ENCODE measurements around the gene IMMT. TPM values are rescaled to one million over a fixed set of nuclear protein-coding genes. Genes with fewer than 3 reads are reported as not detected.

Gene IMMT
- total RNA-seq, 1 experiment from 2014 or later, result 112 TPM

DNA sequence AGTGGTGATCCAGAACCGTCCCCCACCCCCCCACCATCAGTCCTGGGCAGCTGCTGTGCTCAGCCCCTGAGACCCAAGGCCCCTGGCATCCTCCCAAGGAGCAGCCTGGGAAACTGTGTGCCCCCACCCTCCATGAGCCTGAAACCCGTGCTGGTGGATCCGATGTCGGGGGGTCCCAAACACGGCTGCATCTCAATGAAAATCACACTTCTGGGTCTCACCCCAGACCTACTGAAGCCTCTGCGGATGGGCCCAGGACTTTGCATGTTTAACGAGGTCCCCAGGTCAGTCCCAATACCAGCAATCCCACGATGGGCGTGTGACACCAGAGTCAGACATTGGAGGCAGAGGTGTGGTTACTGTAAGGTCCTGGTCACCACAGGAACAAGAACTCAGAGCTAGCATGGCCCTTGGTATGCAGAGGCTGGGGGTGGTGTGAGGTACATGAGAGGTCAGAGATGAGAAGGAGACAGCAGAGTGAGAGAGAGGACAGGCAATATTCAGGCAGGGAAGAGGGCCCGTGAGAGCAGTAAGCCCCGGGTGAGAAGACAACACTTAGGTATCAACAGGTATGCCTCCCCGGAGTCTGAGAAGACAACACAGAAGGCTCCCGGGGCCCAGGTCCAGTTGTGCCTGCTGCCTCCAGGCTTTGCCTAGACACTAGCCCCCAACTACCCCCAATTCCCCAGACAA, 36.6 kb upstream of the IMMT start:
- Mint-ChIP-seq H3K27ac (no peak overlapping the region), H3K9me3 (no peaks in the 10 kb centered on the region), H3K27me3 (ENCODE audit: low read depth) (no peaks in the 10 kb centered on the region), H3K36me3 (ENCODE audit: insufficient read depth in 1 of 3, low read depth in 3 of 3) (no peaks in the 10 kb centered on the region), H3K4me3 (no peak overlapping the region; a peak in 1 of 5 replicates), H3K4me1 (peaks cover 6 to 7% of the 10 kb centered on the region in 2 experiments)
- H3K23me2 ChIP-seq (ENCODE audit: insufficient read length, low read depth, low read length, poor library complexity, severe bottlenecking), result no peaks in the 10 kb centered on the region
- H3K4me2 ChIP-seq (ENCODE audit: insufficient read depth, insufficient read length, low read length), result no peak overlapping the region
- H2AK5ac ChIP-seq (ENCODE audit: insufficient read length, low read length), result no peak overlapping the region
- no peak for DNase-seq
- no peak overlapping the region for H3T11ph ChIP-seq (ENCODE audit: low read length)
- H3K79me2 ChIP-seq (ENCODE audit: insufficient read depth, low read length), result no peaks in the 10 kb centered on the region
- no peak overlapping the region for H2BK20ac ChIP-seq (ENCODE audit: low read depth, low read length, poor library complexity, severe bottlenecking)
- H2BK120ac ChIP-seq (ENCODE audit: low read depth, low read length, poor library complexity, severe bottlenecking), result no peak overlapping the region
- peaks cover 2% of the 10 kb centered on the region for H4K20me1 ChIP-seq (ENCODE audit: control insufficient read depth, insufficient read depth, insufficient read length)
- H3K18ac ChIP-seq (ENCODE audit: insufficient read length, low read depth, low read length), result no peak overlapping the region
- H3K4me1 ChIP-seq (ENCODE audit: insufficient read depth, low read length), result no peaks in the 10 kb centered on the region; the same call in 1 of the 2 replicates
- H4K91ac ChIP-seq (ENCODE audit: insufficient read length, low read depth, low read length), result no peak overlapping the region
- H3K56ac ChIP-seq (ENCODE audit: insufficient read length, low read depth, low read length), result no peak overlapping the region
- no peak overlapping the region for H2AFZ ChIP-seq (ENCODE audit: low read length)
- no peak overlapping the region for H2BK15ac ChIP-seq (ENCODE audit: low read depth, low read length)
- no peak overlapping the region for H3K27ac ChIP-seq (ENCODE audit: insufficient read length, low read depth, low read length)
- H3K9me3 ChIP-seq (ENCODE audit: control insufficient read depth, low read depth, low read length), result no peaks in the 10 kb centered on the region
- H2BK12ac ChIP-seq (ENCODE audit: insufficient read length, low read depth, low read length), result no peak overlapping the region
- H4K5ac ChIP-seq (ENCODE audit: insufficient read length, low read depth, low read length), result no peak overlapping the region
- H3K27me3 ChIP-seq (ENCODE audit: insufficient read depth, low read length), result no peaks in the 10 kb centered on the region
- H2BK5ac ChIP-seq (ENCODE audit: insufficient read length, low read length), result no peak overlapping the region
- H3K4ac ChIP-seq (ENCODE audit: low read depth, low read length), result no peak overlapping the region
- H3K14ac ChIP-seq (ENCODE audit: insufficient read depth, low read length), result no peak overlapping the region
- H3K79me1 ChIP-seq (ENCODE audit: insufficient read depth, low read depth, low read length, poor library complexity, severe bottlenecking), result no peaks in the 10 kb centered on the region
- no peak overlapping the region for H3K9ac ChIP-seq (ENCODE audit: extremely low read depth, insufficient read length, low read length)
- no peak overlapping the region for H4K8ac ChIP-seq (replicated peaks; ENCODE audit: insufficient read length, low read depth, low read length)
- TF ChIP-seq, protein P1, sequence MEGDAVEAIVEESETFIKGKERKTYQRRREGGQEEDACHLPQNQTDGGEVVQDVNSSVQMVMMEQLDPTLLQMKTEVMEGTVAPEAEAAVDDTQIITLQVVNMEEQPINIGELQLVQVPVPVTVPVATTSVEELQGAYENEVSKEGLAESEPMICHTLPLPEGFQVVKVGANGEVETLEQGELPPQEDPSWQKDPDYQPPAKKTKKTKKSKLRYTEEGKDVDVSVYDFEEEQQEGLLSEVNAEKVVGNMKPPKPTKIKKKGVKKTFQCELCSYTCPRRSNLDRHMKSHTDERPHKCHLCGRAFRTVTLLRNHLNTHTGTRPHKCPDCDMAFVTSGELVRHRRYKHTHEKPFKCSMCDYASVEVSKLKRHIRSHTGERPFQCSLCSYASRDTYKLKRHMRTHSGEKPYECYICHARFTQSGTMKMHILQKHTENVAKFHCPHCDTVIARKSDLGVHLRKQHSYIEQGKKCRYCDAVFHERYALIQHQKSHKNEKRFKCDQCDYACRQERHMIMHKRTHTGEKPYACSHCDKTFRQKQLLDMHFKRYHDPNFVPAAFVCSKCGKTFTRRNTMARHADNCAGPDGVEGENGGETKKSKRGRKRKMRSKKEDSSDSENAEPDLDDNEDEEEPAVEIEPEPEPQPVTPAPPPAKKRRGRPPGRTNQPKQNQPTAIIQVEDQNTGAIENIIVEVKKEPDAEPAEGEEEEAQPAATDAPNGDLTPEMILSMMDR (conservative IDR thresholded peaks at IDR 0.05), result no peak
- no peak overlapping the region for H3K23ac ChIP-seq (ENCODE audit: insufficient read length, low read depth, low read length)
- no CpG with 5 or more reads among the region's 13 CpGs for WGBS (ENCODE audit: extremely low coverage, insufficient read length, low lambda C conversion rate)

Measured in H9 (cell line).